ENCODE results near the gene ZNF8.

- no peak for TF ChIP-seq CTCF (IDR thresholded peaks at IDR 0.05)
- no peak for TF ChIP-seq FOXS1 (CRISPR knock-in tag; IDR thresholded peaks at IDR 0.05)
- no peak for TF ChIP-seq ELK1 (IDR thresholded peaks at IDR 0.05; ENCODE audit: low read depth, low read length)
- no peak for TF ChIP-seq CBX8 (IDR thresholded peaks at IDR 0.05)
- no peak for TF ChIP-seq ZFP36 (IDR thresholded peaks at IDR 0.05; ENCODE audit: borderline replicate concordance, partially characterized antibody)
These were observed 66.8 kb downstream of the ZNF8 start for GRCh38 chr19:58345558-58345957.
